CD4-positive, alpha-beta T cell treated with Interferon alpha-2 for 1 hour (primary cell): Measurements from ENCODE around the gene DNM1.

ENCODE experiments used
- DNase-seq, 2 donors: peaks; one replicate each; pipeline ENCODE4 v3.0.0-alpha.2; 2020 to 2022

DNM1 gene

GRCh38 chr9:128280084-128280622 is 77.0 kb downstream of the DNM1 start:
- DNase-seq: no peak

DNA sequence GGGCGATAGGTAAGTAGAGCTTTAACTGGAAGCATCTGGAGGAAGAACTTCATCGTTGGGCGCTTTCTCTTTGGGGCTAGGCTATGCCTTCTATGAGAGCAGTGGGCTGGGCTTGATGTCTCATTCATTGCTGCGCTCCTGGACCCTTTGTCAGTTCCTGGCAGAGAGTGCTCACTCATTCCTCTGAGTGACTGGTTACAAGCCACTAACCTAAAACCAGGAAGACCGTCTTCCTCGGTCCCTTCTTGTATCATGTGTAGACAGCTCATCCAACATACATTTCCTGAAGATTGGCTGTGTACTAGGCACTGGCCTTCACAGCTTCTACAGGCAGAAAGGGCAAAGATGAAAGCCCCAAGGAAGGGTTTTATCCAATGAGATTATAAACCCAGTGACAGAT is 79.3 kb downstream of the DNM1 start:
- no peak for DNase-seq

DNA sequence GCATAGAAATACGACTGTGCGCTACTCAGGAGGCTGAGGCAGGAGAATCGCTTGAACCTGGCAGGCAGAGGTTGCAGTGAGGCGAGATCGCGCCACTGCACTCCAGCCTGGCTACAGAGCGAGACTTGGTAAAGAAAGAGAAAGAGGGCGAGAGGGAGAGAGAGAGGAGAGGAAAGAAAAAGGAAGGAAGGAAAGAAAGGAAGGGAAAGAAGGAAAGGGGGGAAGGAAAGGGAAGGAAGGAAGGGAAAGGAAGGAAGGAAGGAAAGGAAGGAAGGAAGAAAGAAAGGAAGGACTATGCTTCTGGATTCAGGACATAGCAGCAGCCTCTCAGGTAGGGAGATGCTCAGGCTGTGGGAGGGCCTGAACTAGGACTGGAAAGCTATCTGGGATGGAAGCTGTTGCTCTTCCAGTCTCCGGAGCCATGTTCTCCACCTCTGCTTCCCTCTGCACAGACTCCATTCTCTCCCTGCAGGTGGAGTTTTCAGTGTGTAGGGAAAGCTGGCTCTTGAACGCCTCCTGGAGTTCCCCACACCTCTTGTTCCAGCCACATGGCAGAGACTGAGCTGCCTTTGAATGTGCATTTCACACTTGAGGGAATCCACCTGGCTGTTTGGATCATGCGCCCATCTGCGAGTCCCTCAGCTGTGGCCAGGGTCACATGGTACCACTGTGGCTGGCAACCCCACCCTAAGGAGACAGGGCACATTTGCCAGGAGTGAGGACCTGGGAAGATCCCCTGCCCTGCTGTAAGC is 82.0 kb downstream of the DNM1 start:
- no peak for DNase-seq

DNA sequence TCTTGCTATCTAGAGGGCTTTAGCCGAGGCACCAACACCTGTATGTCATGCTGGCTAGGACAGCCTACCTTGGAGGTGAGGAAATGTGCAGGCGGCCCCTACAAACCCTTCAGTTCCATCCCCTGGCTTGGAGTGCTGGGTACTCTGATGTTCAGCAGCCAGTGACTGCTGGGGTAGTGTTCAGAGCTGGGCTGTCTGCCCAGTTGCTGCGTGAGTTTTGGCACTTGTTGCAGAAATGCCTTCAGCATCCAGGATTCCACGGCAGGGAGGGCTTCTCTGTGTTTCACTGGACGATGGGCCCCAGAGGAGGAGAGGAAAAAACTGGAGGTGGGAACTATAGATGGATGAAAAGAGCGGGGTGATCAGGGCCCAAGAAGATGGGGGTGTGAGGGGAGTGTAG is 83.3 kb downstream of the DNM1 start:
- DNase-seq: no peak

DNA sequence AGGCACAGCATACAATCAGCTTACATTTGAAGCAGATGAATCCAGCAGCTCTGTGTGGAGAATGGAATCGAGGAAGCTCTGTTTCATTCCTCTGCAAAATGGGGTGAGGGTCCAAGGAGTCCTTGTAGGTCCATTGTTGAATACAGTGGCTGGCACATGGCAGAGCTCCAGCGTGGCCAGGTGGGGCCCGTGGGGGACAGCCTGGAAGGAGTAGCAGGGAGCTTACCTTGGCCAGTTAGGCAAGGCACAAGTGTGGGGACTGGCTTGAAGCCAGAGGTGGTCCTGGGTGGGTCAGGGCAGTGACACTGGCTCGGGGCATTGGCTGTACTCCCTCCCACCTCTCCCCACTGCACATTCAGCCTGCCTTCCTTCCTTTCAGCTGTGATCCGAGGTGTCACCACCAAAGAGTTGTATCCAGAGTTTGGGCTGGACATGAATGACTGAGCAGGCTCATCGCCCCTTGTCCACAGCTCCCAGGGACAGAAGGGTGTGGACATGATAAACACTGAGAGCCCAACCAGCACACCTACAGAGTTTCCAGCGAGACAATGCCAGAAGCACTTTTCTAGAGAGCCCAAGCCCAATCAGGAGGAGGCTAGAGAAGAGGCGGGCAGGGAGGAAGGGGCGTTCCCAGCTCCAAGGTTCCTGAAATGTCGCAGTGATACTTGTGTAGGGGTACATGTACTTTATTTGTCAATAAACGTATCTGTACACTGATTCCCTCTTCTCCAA is 85.3 kb downstream of the DNM1 start:
- DNase-seq: no peak

GRCh38 chr9:128292009-128292408 is 88.8 kb downstream of the DNM1 start:
- no peak for DNase-seq

DNA sequence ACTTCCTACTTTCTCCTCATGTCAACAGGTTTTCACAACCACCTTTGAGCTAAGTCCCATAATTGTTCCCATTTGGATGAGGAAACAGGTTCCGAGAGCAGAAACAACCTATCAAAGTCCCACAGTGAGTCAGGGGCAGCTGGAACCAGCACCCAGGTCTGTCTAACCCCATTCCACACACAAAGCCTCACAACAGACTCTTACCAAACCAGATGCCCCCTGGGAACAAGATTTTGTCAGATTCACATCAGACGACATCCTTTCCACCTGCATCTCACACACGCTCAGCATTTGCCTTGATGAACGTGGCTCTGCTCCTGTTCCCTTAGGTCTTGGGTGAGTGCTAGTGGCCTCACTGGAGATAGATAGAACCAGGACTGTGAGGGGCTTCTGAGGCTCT is 89.9 kb downstream of the DNM1 start:
- no peak for DNase-seq

DNA sequence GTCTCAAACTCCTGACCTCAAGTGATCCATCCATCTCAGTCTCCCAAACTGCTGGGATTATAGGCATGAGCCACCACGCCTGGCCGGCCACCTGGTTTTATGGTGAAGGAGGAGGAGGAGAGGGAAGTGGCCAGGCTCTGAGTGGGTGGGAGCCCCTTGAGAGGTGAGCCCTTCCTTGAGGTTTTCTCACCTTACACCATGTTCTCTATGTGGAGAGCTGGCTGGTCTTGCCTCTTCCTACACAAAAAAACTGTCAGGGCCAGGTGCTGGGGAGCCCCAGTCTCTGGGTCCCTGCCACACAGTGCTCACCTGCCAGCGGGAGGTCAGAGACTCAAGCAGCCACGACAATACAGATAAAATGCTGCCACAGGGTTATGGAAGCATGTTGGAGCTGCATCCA is 91.0 kb downstream of the DNM1 start:
- no peak for DNase-seq

DNA sequence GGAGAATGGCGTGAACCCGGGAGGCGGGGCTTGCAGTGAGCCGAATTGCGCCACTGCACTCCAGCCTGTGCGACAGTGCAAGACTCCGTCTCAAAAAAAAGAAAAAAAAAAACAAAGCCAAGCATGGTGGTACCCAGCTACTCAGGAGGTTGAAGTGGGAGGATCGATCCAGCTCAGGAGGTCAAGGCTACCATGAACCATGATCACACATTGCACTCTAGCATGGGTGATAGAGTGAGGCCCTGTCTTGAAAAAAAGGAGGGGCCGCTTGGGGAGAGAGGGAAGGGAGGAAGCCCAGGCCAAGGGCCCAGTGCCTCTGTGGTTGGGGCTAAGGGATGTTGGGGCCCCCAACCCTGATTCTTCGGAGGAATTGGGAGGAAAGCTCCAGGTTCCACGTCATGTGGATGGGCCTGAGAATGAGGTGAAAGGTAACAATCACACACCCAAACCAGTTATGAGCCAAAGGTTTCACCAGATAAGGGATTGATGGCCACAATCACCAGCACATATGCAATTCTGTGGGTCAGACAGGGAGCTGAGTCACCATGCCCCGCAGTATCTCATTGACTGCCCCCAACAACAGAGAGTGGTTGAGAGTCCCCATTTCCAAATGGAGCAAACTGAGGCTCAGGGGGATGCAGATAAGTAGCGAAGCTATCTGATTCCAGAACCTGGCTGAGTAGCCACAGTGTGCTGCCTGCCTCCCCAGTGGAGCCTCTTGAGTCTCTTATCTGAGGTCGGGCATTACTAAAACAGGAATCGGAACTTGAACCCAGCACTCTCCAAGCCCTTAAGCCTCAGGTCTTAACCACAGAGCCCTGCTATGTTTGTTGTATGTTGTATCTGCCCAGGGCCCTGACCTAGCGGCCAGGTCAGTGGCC is 93.4 kb downstream of the DNM1 start:
- DNase-seq: no peak

DNA sequence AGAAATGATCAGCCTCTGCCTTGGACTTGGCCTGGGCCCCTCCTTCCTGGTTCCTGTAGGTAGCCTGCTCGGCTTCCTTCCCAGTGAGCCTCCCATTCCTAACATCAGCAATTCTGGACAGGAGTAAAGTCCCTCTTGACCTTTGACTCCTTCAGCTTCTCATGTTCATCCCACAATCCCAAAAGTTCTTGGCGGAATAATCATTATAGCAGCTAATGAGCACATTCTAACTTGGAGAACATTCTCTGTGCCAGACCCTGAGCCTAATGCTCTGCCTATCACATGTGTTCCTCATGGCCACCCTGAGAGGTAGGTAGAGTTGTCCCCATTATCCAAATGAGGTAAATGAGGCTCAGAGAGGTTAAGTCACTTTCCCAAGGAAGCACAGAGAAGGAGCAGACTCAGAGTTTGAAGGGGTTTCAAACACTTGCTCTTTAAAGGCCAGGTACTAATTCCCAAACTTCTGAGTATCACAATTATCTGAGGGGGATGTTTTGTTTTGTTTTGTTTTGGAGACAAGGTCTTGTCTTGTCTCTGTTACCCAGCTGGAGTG is 94.1 kb downstream of the DNM1 start:
- DNase-seq: no peak

DNA sequence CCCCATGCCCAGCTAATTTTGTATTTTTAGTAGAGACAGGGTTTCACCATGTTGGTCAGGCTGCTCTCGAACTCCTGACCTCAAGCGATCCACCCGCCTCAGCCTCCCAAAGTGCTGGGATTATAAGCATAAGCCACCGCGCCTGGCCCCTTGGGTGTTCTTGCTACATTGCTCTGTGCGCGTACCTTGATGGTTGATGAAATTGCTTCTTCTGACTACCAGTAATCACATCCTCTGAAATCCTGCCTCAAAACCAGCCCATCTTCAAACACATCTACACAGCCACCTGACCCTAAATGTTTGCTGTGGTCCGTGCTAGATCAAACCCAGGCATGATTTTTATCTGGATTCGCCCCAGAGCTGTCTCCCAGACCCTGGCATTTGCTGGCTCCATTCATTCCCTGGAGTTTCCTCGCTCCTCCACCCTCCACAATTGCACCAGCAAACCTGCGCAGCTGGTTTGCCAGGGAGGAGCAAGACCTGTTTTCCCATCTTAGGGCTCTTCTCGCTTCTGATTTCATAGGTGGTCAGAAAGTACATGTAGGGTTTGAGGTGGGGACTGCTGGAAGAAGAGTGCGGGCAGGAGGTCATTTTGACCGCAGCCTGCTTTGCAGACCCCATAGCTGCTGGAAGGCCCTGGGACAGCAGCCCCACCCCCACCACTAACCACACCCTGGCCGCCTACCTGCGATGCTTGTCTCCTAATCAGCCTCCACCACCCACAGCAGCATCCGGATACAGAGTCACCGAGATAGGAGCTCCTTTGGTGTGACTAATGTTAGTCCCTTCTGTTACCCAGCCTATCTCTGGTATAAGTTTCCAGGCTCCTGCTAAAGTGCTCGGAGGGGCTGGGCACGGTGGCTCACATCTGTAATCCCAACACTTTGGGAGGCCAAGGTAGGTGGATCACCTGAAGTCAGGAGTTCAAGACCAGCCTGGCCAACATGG is 95.6 kb downstream of the DNM1 start:
- DNase-seq: no peak

- DNase-seq: no peak
Measured at GRCh38 chr9:128304136-128304970, 101.2 kb downstream of the DNM1 start.
